CD14-positive monocyte (primary cell): Measurements from ENCODE around the gene AMPD1. TPM values are rescaled to one million over a fixed set of nuclear protein-coding genes. Genes with fewer than 3 reads are reported as not detected.

Experiments
- DNase-seq, 3 donors: peaks; one replicate each; pipeline ENCODE4 v3.0.0-alpha.2; 2011 to 2022
- H2AFZ ChIP-seq: 2 replicates; pipeline ENCODE4 v1.6.0; 2012; ENCODE audit warnings: mild to moderate bottlenecking, low read depth, low read length, inconsistent platforms; ENCODE audit not compliant: insufficient read depth, poor library complexity, severe bottlenecking
- H3K27ac ChIP-seq, 2 donors: 1 replicate in 1 of 2; 2 replicates in 1 of 2; pipeline ENCODE4 v1.5.1; 2012 to 2013; ENCODE audit warnings: low read length in 2 of 2, control low read depth in 1 of 2, inconsistent platforms in 1 of 2, low read depth in 1 of 2, mild to moderate bottlenecking in 1 of 2
- H3K27me3 ChIP-seq, 2 donors: one replicate each; pipeline versions ENCODE4 v1.6.0 to v1.6.1; 2011 to 2013; ENCODE audit warnings: low read length in 2 of 2; ENCODE audit not compliant: control insufficient read depth in 2 of 2, insufficient read depth in 2 of 2
- H3K36me3 ChIP-seq, 2 donors: replicated peaks in 1 of 2; 1 replicate in 1 of 2; 2 replicates in 1 of 2; pipeline versions ENCODE4 v1.5.1 to v1.6.1; 2012 to 2013; ENCODE audit warnings: low read length in 2 of 2, control low read depth in 1 of 2, inconsistent platforms in 1 of 2, mild to moderate bottlenecking in 1 of 2; ENCODE audit not compliant: insufficient read depth in 2 of 2, control insufficient read depth in 1 of 2
- H3K4me1 ChIP-seq, 2 donors: 1 replicate in 1 of 2; 2 replicates in 1 of 2; pipeline versions ENCODE4 v1.5.1 to v1.6.1; 2012 to 2013; ENCODE audit warnings: low read length in 2 of 2, control low read depth in 1 of 2, inconsistent platforms in 1 of 2, mild to moderate bottlenecking in 1 of 2, moderate library complexity in 1 of 2; ENCODE audit not compliant: insufficient read depth in 2 of 2, control insufficient read depth in 1 of 2
- H3K4me2 ChIP-seq: replicated peaks from 2 replicates; pipeline ENCODE3; 2012; ENCODE audit warnings: low read length, moderate library complexity, mild to moderate bottlenecking; ENCODE audit not compliant: poor library complexity, severe bottlenecking; ENCODE audit errors: extremely low read depth
- H3K4me3 ChIP-seq, 3 experiments: fragments of 200-600 bp in 1 of 3; sonication (generic) in 1 of 3; replicated peaks in 1 of 3; 1 replicate in 2 of 3; 2 replicates in 1 of 3; pipeline ENCODE4 v1.5.1; 2011 to 2013; ENCODE audit warnings: low read length in 3 of 3, mild to moderate bottlenecking in 3 of 3, control low read depth in 2 of 3, low read depth in 2 of 3, inconsistent platforms in 1 of 3, moderate library complexity in 1 of 3
- H3K79me2 ChIP-seq: 2 replicates; pipeline ENCODE4 v1.6.0; 2012; ENCODE audit warnings: mild to moderate bottlenecking, control low read depth, inconsistent platforms, low read length, moderate library complexity; ENCODE audit not compliant: insufficient read depth
- H3K9ac ChIP-seq: 2 replicates; pipeline ENCODE4 v1.6.0; 2017; ENCODE audit warnings: low read length, mild to moderate bottlenecking; ENCODE audit not compliant: insufficient read depth, poor library complexity, severe bottlenecking
- H3K9me3 ChIP-seq, 2 donors: replicated peaks in 1 of 2; 1 replicate in 1 of 2; 2 replicates in 1 of 2; pipeline versions ENCODE4 v1.5.1 to v1.6.1; 2012 to 2013; ENCODE audit warnings: low read length in 2 of 2, control low read depth in 1 of 2; ENCODE audit not compliant: control insufficient read depth in 1 of 2, insufficient read depth in 1 of 2
- H4K20me1 ChIP-seq: 2 replicates; pipeline ENCODE4 v1.6.0; 2012; ENCODE audit warnings: mild to moderate bottlenecking, low read length, control low read depth, moderate library complexity; ENCODE audit not compliant: insufficient read depth
- H3K27ac Mint-ChIP-seq, 7 donors: one replicate each; pipeline ENCODE4 v1.8.0; 2020; ENCODE audit warnings: mild to moderate bottlenecking in 7 of 7, mixed read lengths in 7 of 7, moderate library complexity in 6 of 7, inconsistent platforms in 2 of 7
- H3K27me3 Mint-ChIP-seq, 3 donors: one replicate each; pipeline ENCODE4 v1.8.0; 2021 to 2022; ENCODE audit warnings: low read depth in 3 of 3, mild to moderate bottlenecking in 3 of 3, mixed read lengths in 3 of 3, moderate library complexity in 3 of 3, inconsistent platforms in 1 of 3
- H3K36me3 Mint-ChIP-seq, 2 donors: one replicate each; pipeline ENCODE4 v1.8.0; 2020; ENCODE audit warnings: mixed read lengths in 2 of 2, inconsistent platforms in 1 of 2, mild to moderate bottlenecking in 1 of 2
- H3K4me1 Mint-ChIP-seq: one replicate; pipeline ENCODE4 v1.8.0; 2020; ENCODE audit warnings: mild to moderate bottlenecking, mixed read lengths
- H3K4me3 Mint-ChIP-seq, 2 donors: one replicate each; pipeline ENCODE4 v1.8.0; 2020; ENCODE audit warnings: mild to moderate bottlenecking in 2 of 2, mixed read lengths in 2 of 2, moderate library complexity in 1 of 2
- H3K9me3 Mint-ChIP-seq, 7 donors: one replicate each; pipeline ENCODE4 v1.8.0; 2020 to 2022; ENCODE audit warnings: mixed read lengths in 7 of 7, mild to moderate bottlenecking in 6 of 7, moderate library complexity in 6 of 7, inconsistent platforms in 2 of 7
- CTCF ChIP-seq: fragments of 200-600 bp; IDR thresholded peaks from one replicate; pipeline ENCODE4 v1.8.0; 2022; ENCODE audit warnings: antibody characterized with exemption, mild to moderate bottlenecking
- WGBS: methylation state at CpG from one replicate; pipeline ENCODE4 v1.1.5; 2013; ENCODE audit warnings: missing lambda C conversion rate; ENCODE audit not compliant: insufficient coverage; 5-methylcytosine and 5-hydroxymethylcytosine counted together
- intact Hi-C, 2 donors: fragments of 100-400 bp; cut with micrococcal nuclease; formaldehyde crosslinking; loops; one replicate each; pipeline versions ENCODE4 v1.15.0 to v1.15.1; 2023
- polyA plus RNA-seq, 3 donors: library from polyadenylated mRNA; depleted of rRNA in 1 of 3; unstranded in 2 of 3; stranded (reverse) in 1 of 3; fragments of 300-500 nt in 2 of 3; fragments of >200 nt in 1 of 3; fragmentation: Illumina TruSeq in 2 of 3; gene quantifications; 1 replicate in 2 of 3; 2 replicates in 1 of 3; pipeline ENCODE4 v1.2.3, GENCODE V29; 2012 to 2021

Gene AMPD1
- polyA plus RNA-seq, 3 donors: not detected

- H2AFZ ChIP-seq: no peak overlapping the region
- no peak overlapping the region for H3K9ac ChIP-seq
- H3K4me1 ChIP-seq: no peaks in the 10 kb centered on the region
- peaks cover 84 to 92% of the 10 kb centered on the region in 2 donors for H3K36me3 Mint-ChIP-seq
- H3K27ac ChIP-seq: no peak overlapping the region
- peaks cover 43% of the 10 kb centered on the region for H3K79me2 ChIP-seq
- H3K9me3 Mint-ChIP-seq: no peaks in the 10 kb centered on the region
- H3K27me3 Mint-ChIP-seq: no peaks in the 10 kb centered on the region
- no peaks in the 10 kb centered on the region for H3K27me3 ChIP-seq
- no peak overlapping the region for H3K4me3 ChIP-seq
- intact Hi-C loops: no loop called here
- H3K4me3 Mint-ChIP-seq: no peak overlapping the region
- no peaks in the 10 kb centered on the region for H3K9me3 ChIP-seq
- no peaks in the 10 kb centered on the region for H3K4me1 Mint-ChIP-seq
- no peak for DNase-seq
- no peak for TF ChIP-seq CTCF
- no peak overlapping the region for H3K4me2 ChIP-seq
- peaks cover 92 to 100% of the 10 kb centered on the region in 2 donors for H3K36me3 ChIP-seq
- peaks cover 90% of the 10 kb centered on the region for H4K20me1 ChIP-seq
- peak overlapping the region in 1 of 7 donors; percentile 10 for H3K27ac Mint-ChIP-seq
- no CpG with 5 or more reads among the region's 1 CpG for WGBS
These were observed 40.1 kb upstream of the AMPD1 start for GRCh38 chr1:114735479-114735878.

GRCh38 chr1:114729782-114730181 is 34.4 kb upstream of the AMPD1 start:
- no peak for DNase-seq
- Histone ChIP-seq H3K4me2 (no peak overlapping the region), H3K36me3 (peaks cover 98 to 100% of the 10 kb centered on the region in 2 donors), H3K4me3 (no peak overlapping the region), H3K27me3 (no peaks in the 10 kb centered on the region), H3K79me2 (peaks cover 17% of the 10 kb centered on the region), H3K27ac (no peak overlapping the region), H4K20me1 (peaks cover 71% of the 10 kb centered on the region), H3K9ac (no peak overlapping the region), H3K4me1 (no peaks in the 10 kb centered on the region), H3K9me3 (no peaks in the 10 kb centered on the region), H2AFZ (no peak overlapping the region)
- Mint-ChIP-seq H3K4me3 (no peak overlapping the region), H3K27ac (no peak overlapping the region), H3K9me3 (no peaks in the 10 kb centered on the region), H3K36me3 (peaks cover 91 to 98% of the 10 kb centered on the region in 2 donors), H3K27me3 (no peaks in the 10 kb centered on the region), H3K4me1 (no peaks in the 10 kb centered on the region)
- intact Hi-C loops: no loop called here
- no CpG with 5 or more reads among the region's 1 CpG for WGBS
- no peak for TF ChIP-seq CTCF
